Hepatocyte (in vitro differentiated cells): ENCODE data around the gene RELA. TPM values are rescaled to one million over a fixed set of nuclear protein-coding genes. Genes with fewer than 3 reads are reported as not detected.
"Not testable (repeated sequence)": the region's sequence is repeated elsewhere in the genome, so short reads cannot be mapped to it uniquely, and the experiment has no call there.

ENCODE experiments used
- DNase-seq: peaks from one replicate; pipeline ENCODE4 v3.0.0-alpha.2; 2016; ENCODE audit warnings: low spot score
- H2AFZ ChIP-seq: fragments of 200-600 bp; sonication (generic); 2 replicates; pipeline ENCODE4 v1.6.0; 2016; ENCODE audit warnings: antibody characterized with exemption, mild to moderate bottlenecking
- H3K27ac ChIP-seq: fragments of 200-600 bp; sonication (generic); 2 replicates; pipeline ENCODE4 v1.5.1; 2016; ENCODE audit warnings: mild to moderate bottlenecking
- H3K27me3 ChIP-seq: fragments of 200-600 bp; sonication (generic); 2 replicates; pipeline ENCODE4 v1.6.1; 2016
- H3K36me3 ChIP-seq: fragments of 200-600 bp; sonication (generic); replicated peaks from 2 replicates; pipeline ENCODE4 v1.5.1; 2016; ENCODE audit warnings: low read depth; ENCODE audit not compliant: insufficient read depth
- H3K4me1 ChIP-seq: fragments of 200-600 bp; sonication (generic); 2 replicates; pipeline ENCODE4 v1.5.1; 2016; ENCODE audit warnings: mild to moderate bottlenecking, moderate library complexity; ENCODE audit not compliant: insufficient read depth
- H3K4me2 ChIP-seq: fragments of 200-600 bp; sonication (generic); 2 replicates; pipeline ENCODE4 v1.6.0; 2016
- H3K4me3 ChIP-seq: fragments of 200-600 bp; sonication (generic); 2 replicates; pipeline ENCODE4 v1.5.1; 2016; ENCODE audit warnings: mild to moderate bottlenecking
- H3K79me2 ChIP-seq: fragments of 200-600 bp; sonication (generic); 2 replicates; pipeline ENCODE4 v1.6.0; 2017; ENCODE audit warnings: mild to moderate bottlenecking
- H3K9me2 ChIP-seq: fragments of 200-600 bp; sonication (generic); replicated peaks from 2 replicates; pipeline ENCODE4 v1.6.0; 2017; ENCODE audit warnings: mild to moderate bottlenecking; ENCODE audit not compliant: insufficient read depth
- H3K9me3 ChIP-seq: fragments of 200-600 bp; sonication (generic); 2 replicates; pipeline ENCODE4 v1.5.1; 2016; ENCODE audit warnings: low read depth, mild to moderate bottlenecking
- H4K20me1 ChIP-seq: fragments of 200-600 bp; sonication (generic); 2 replicates; pipeline ENCODE4 v1.6.0; 2016; ENCODE audit warnings: mild to moderate bottlenecking; ENCODE audit not compliant: insufficient read depth, poor library complexity, severe bottlenecking
- CTCF ChIP-seq: fragments of 200-600 bp; sonication (generic); IDR thresholded peaks from 2 replicates; pipeline ENCODE4 v1.5.1; 2016; ENCODE audit warnings: antibody characterized with exemption, mild to moderate bottlenecking; ENCODE audit not compliant: poor library complexity
- EZH2 ChIP-seq: fragments of 200-600 bp; sonication (generic); IDR thresholded peaks from 2 replicates; pipeline ENCODE4 v1.6.1; 2016; ENCODE audit warnings: antibody characterized with exemption, mild to moderate bottlenecking, borderline replicate concordance
- EZH2phosphoT487 ChIP-seq: fragments of 200-600 bp; sonication (generic); IDR thresholded peaks from one replicate; pipeline ENCODE4 v1.6.1; 2018; ENCODE audit warnings: antibody characterized with exemption, mild to moderate bottlenecking, low read depth, moderate library complexity; ENCODE audit not compliant: unreplicated experiment, severe bottlenecking
- whole genome bisulfite sequencing: methylation state at CpG from one replicate; pipeline ENCODE4 v1.1.6; 2016; ENCODE audit warnings: low lambda C conversion rate; ENCODE audit errors: missing lambda C conversion rate; 5-methylcytosine and 5-hydroxymethylcytosine counted together
- polyA plus RNA-seq: library from polyadenylated mRNA; unstranded; fragments of >200 nt; fragmentation: Nextera tagmentation; extraction: Ambion mirVana; gene quantifications from 2 replicates; pipeline ENCODE4 v1.2.1, GENCODE V29; 2016
- total RNA-seq: library from RNA; depleted of rRNA; stranded (reverse); fragments of >200 nt; gene quantifications from 2 replicates; pipeline ENCODE4 v1.2.3, GENCODE V29; 2014

Gene RELA
- total and polyA plus RNA-seq, 2 experiments from 2014 or later, result 32.7 to 68.7 TPM

GRCh38 chr11:65692367-65692766 lies 29.7 kb upstream of the RELA start:
- no peak for TF ChIP-seq EZH2
- no peak for TF ChIP-seq CTCF
- no peak for TF ChIP-seq EZH2phosphoT487
- DNase-seq, result no peak
- 61% methylated on average over 10 of the region's 11 CpGs for WGBS
- Histone ChIP-seq H3K4me3 (no peak overlapping the region), H3K27me3 (no peaks in the 10 kb centered on the region), H3K4me2 (peak overlapping the region; percentile 9), H2AFZ (peak overlapping the region; percentile 42), H3K9me3 (no peaks in the 10 kb centered on the region), H3K79me2 (no peaks in the 10 kb centered on the region), H3K4me1 (no peaks in the 10 kb centered on the region), H3K9me2 (no peaks in the 10 kb centered on the region), H4K20me1 (no peaks in the 10 kb centered on the region), H3K27ac (peak overlapping the region; percentile 5), H3K36me3 (no peaks in the 10 kb centered on the region)

GRCh38 chr11:65691847-65692246 lies 29.1 kb upstream of the RELA start:
- H3K79me2 ChIP-seq, H3K4me1 ChIP-seq, H3K27me3 ChIP-seq, H3K27ac ChIP-seq, H3K9me2 ChIP-seq, H3K36me3 ChIP-seq, H3K4me3 ChIP-seq, H3K9me3 ChIP-seq, DNase-seq, H4K20me1 ChIP-seq: not testable (repeated sequence)
- H2AFZ ChIP-seq, result peak overlapping the region; percentile 42
- 95% methylated on average over 8 of the region's 8 CpGs for WGBS
- H3K4me2 ChIP-seq, result peak overlapping the region; percentile 9

GRCh38 chr11:65685981-65686380 lies 23.3 kb upstream of the RELA start:
- Histone ChIP-seq H3K79me2 (no peaks in the 10 kb centered on the region), H2AFZ (no peak overlapping the region), H3K4me3 (no peak overlapping the region), H3K4me2 (no peak overlapping the region), H3K27me3 (peaks cover 7% of the 10 kb centered on the region), H3K4me1 (no peaks in the 10 kb centered on the region), H4K20me1 (no peaks in the 10 kb centered on the region), H3K36me3 (no peaks in the 10 kb centered on the region), H3K9me2 (no peaks in the 10 kb centered on the region), H3K27ac (no peak overlapping the region), H3K9me3 (no peaks in the 10 kb centered on the region)
- DNase-seq, result no peak
- 83% methylated on average over 8 of the region's 8 CpGs for WGBS
- TF ChIP-seq EZH2phosphoT487, result no peak
- TF ChIP-seq CTCF, result no peak
- TF ChIP-seq EZH2, result no peak

- H3K4me3 ChIP-seq, DNase-seq, H3K27me3 ChIP-seq, H3K79me2 ChIP-seq, H3K36me3 ChIP-seq, H4K20me1 ChIP-seq, H3K27ac ChIP-seq, H3K4me2 ChIP-seq, H3K9me3 ChIP-seq, H3K4me1 ChIP-seq, H2AFZ ChIP-seq, H3K9me2 ChIP-seq: not testable (repeated sequence)
- WGBS, result 85% methylated on average over 6 of the region's 6 CpGs
Measured at GRCh38 chr11:65683480-65683879, 20.8 kb upstream of the RELA start.
